ENCODE data around the gene PIEZO1. TPM values are rescaled to one million over a fixed set of nuclear protein-coding genes. Genes with fewer than 3 reads are reported as not detected.

PIEZO1 gene
- total RNA-seq, 1 experiment from 2014 or later: 224 TPM

GRCh38 chr16:88727871-88728270 lies 57.1 kb downstream of the PIEZO1 start:
- RAD21 ChIA-PET (ENCODE audit: low non-redundant PET in 1 of 2, low total read pairs in 2 of 2, uncharacterized antibody in 2 of 2, unreplicated experiment in 2 of 2): no interaction called here
- H4K20me1 ChIP-seq (ENCODE audit: insufficient read depth): no peaks in the 10 kb centered on the region
- no peak overlapping the region for H3K9ac ChIP-seq (ENCODE audit: low read length)
- H3K9me2 ChIP-seq (ENCODE audit: insufficient read depth): no peaks in the 10 kb centered on the region
- H3K4me3 ChIP-seq (replicated peaks in 1 of 2; ENCODE audit: low read depth in 1 of 2, low read length in 2 of 2): no peak overlapping the region
- DNase-seq (ENCODE audit: low read depth, low spot score): no peak
- ATAC-seq: no peak
- H3K9me3 ChIP-seq (ENCODE audit: control insufficient read depth in 1 of 2, insufficient read depth in 1 of 2, low read depth in 1 of 2, low read length in 2 of 2): no peaks in the 10 kb centered on the region
- no peaks in the 10 kb centered on the region for H3K4me1 ChIP-seq (ENCODE audit: control insufficient read depth in 1 of 2, insufficient read depth in 2 of 2, low read length in 2 of 2)
- H2AFZ ChIP-seq (ENCODE audit: low read depth, low read length, poor library complexity, severe bottlenecking): no peak overlapping the region
- H3K4me2 ChIP-seq (ENCODE audit: low read length): no peak overlapping the region
- CTCF ChIA-PET: no interaction called here
- no peak for TF ChIP-seq ZFX (IDR thresholded peaks at IDR 0.05)
- no peak for TF ChIP-seq RAD21 (IDR thresholded peaks at IDR 0.05; ENCODE audit: low read depth)
- no peak for TF ChIP-seq REST (IDR thresholded peaks at IDR 0.05; ENCODE audit: low read depth)
- TF ChIP-seq ATF3 (IDR thresholded peaks at IDR 0.05): no peak
- no peak for TF ChIP-seq ZBTB33 (IDR thresholded peaks at IDR 0.05; ENCODE audit: extremely low read depth, insufficient replicate concordance, low read length)
- no peak for TF ChIP-seq POLR2AphosphoS5 (IDR thresholded peaks at IDR 0.05; ENCODE audit: low read depth, low read length)
- no peak for TF ChIP-seq ZNF274 (IDR thresholded peaks at IDR 0.05; ENCODE audit: low read depth, low read length)
- no peak for TF ChIP-seq EGR1 (IDR thresholded peaks at IDR 0.05; ENCODE audit: low read depth)
- no peak for TF ChIP-seq SIN3A (IDR thresholded peaks at IDR 0.05; ENCODE audit: low read depth)
- no peak for TF ChIP-seq CEBPB (IDR thresholded peaks at IDR 0.05; ENCODE audit: low read depth)
- no peak for TF ChIP-seq SRF (IDR thresholded peaks at IDR 0.05; ENCODE audit: low read depth)
- no peak for TF ChIP-seq EZH2phosphoT487 (IDR thresholded peaks at IDR 0.05; ENCODE audit: borderline replicate concordance)
- no peak for TF ChIP-seq POLR2A (IDR thresholded peaks at IDR 0.05; ENCODE audit: borderline replicate concordance, extremely low read depth, insufficient read depth, insufficient read length)
- TF ChIP-seq MAX (IDR thresholded peaks at IDR 0.05): no peak
- no peak for TF ChIP-seq JUND (IDR thresholded peaks at IDR 0.05)
- TF ChIP-seq ELF1 (IDR thresholded peaks at IDR 0.05; ENCODE audit: borderline replicate concordance, low read depth): no peak
- TF ChIP-seq FOSL1 (IDR thresholded peaks at IDR 0.05; ENCODE audit: low read depth): no peak
- no peak for TF ChIP-seq CBX3 (IDR thresholded peaks at IDR 0.05; ENCODE audit: low read depth)
- no peak for TF ChIP-seq EZH2 (IDR thresholded peaks at IDR 0.05)
- intact Hi-C loops (cut with micrococcal nuclease): no loop called here
- POLR2A ChIA-PET: no interaction called here
- BruUV-seq (replicated peaks): no TSS peak
- peaks cover 36 to 71% of the 10 kb centered on the region in 2 experiments; a peak in 3 of 4 replicates for H3K36me3 ChIP-seq (ENCODE audit: control insufficient read depth in 1 of 2, insufficient read depth in 2 of 2, low read length in 2 of 2)
- H3K79me2 ChIP-seq (ENCODE audit: insufficient read depth, low read length): peaks cover 8% of the 10 kb centered on the region; the same call in 1 of the 2 replicates
- H3K27me3 ChIP-seq (ENCODE audit: insufficient read depth, low read length): no peaks in the 10 kb centered on the region
- no peak overlapping the region for H3K27ac ChIP-seq (ENCODE audit: low read depth, low read length)

All from HCT116 (cell line).